ENCODE measurements around the gene RAI1. TPM values are rescaled to one million over a fixed set of nuclear protein-coding genes. Genes with fewer than 3 reads are reported as not detected.

Gene RAI1
- total RNA-seq, 1 experiment from 2014 or later = 8.8 TPM

Other genes with a start within 250 kb of the RAI1 start
- 6.4 and 9.9 TPM in 2 replicates for gene MED9, start 204.5 kb upstream of the RAI1 start, total RNA-seq (2014; rRNA removed; shearing (Covaris generic))
- gene RASD1, start 185.1 kb upstream of the RAI1 start, total RNA-seq (2014; rRNA removed; shearing (Covaris generic)) = not detected in 2 replicates
- 39.6 and 44.0 TPM in 2 replicates for gene PEMT, start 89.8 kb upstream of the RAI1 start, total RNA-seq (2014; rRNA removed; shearing (Covaris generic))
- gene SREBF1, start 155.5 kb downstream of the RAI1 start, total RNA-seq (2014; rRNA removed; shearing (Covaris generic)) = 92.5 and 132 TPM in 2 replicates